ENCODE data around the gene OR2G3.

GRCh38 chr1:247605286-247605685, at the start of gene OR2G3:
- TF ChIP-seq CTCF (IDR thresholded peaks at IDR 0.05) (no peak), POLR2A (IDR thresholded peaks at IDR 0.05) (no peak)
